Stomach (tissue), 4 donors: Measurements from ENCODE around the gene LINC01488.

Source experiments
- POLR2A ChIP-seq, 4 donors: fragments of 450-650 bp; IDR thresholded peaks; one replicate each; pipeline ENCODE4 v1.6.1; 2016; ENCODE audit warnings: antibody characterized with exemption in 4 of 4, control low read depth in 2 of 4, mild to moderate bottlenecking in 1 of 4, moderate library complexity in 1 of 4
- POLR2AphosphoS5 ChIP-seq, 3 donors: sonication (generic); formaldehyde crosslinking; IDR thresholded peaks; one replicate each; pipeline ENCODE4 v1.6.1; 2016; ENCODE audit warnings: antibody characterized with exemption in 3 of 3
- TF ChIP-seq, protein P1 (sequence below), 7 experiments: fragments of 450-650 bp in 4 of 7; fragments of 200-600 bp in 3 of 7; sonication (generic) in 3 of 7; IDR thresholded peaks; one replicate each; pipeline ENCODE4 v1.5.1; 2016 to 2019; ENCODE audit warnings: antibody characterized with exemption in 7 of 7, control low read depth in 2 of 7, mild to moderate bottlenecking in 1 of 7

DNA sequence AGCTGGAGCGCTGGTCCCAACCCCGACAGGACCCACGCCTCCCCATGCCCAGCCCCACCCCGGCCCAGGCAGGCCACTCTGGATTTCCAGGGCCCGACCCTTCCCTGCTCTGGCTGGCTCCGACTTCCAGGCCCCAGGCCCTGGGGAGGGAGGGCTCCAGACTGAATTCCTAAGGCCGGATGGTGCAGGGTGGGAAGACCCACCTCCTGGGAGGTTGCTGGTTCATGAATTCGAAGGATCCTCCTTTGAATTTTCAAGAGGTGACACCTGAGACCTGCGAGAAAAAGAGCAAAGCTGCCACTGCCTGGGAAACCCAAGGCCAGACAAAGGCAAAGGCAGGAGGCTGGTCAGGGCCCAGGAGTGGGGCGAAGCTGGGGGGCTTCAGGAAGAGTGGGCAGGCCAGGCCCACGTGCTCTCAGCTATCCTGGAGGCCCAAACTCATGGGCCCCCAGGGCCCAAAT, 47.0 kb upstream of the LINC01488 start:
- TF ChIP-seq, protein P1, sequence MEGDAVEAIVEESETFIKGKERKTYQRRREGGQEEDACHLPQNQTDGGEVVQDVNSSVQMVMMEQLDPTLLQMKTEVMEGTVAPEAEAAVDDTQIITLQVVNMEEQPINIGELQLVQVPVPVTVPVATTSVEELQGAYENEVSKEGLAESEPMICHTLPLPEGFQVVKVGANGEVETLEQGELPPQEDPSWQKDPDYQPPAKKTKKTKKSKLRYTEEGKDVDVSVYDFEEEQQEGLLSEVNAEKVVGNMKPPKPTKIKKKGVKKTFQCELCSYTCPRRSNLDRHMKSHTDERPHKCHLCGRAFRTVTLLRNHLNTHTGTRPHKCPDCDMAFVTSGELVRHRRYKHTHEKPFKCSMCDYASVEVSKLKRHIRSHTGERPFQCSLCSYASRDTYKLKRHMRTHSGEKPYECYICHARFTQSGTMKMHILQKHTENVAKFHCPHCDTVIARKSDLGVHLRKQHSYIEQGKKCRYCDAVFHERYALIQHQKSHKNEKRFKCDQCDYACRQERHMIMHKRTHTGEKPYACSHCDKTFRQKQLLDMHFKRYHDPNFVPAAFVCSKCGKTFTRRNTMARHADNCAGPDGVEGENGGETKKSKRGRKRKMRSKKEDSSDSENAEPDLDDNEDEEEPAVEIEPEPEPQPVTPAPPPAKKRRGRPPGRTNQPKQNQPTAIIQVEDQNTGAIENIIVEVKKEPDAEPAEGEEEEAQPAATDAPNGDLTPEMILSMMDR (IDR thresholded peaks at IDR 0.05) = no peak
- TF ChIP-seq POLR2AphosphoS5 (IDR thresholded peaks at IDR 0.05) (no peak), POLR2A (IDR thresholded peaks at IDR 0.05) (no peak)
